Adrenal gland (tissue), 5 donors: Measurements from ENCODE around the gene PNPLA3.

Experiments
- CTCF ChIP-seq, 6 experiments: fragments of 450-650 bp in 4 of 6; fragments of 200-600 bp in 2 of 6; sonication (generic) in 1 of 6; IDR thresholded peaks; 1 replicate in 5 of 6; 2 replicates in 1 of 6; pipeline versions ENCODE4 v1.5.1 to v1.8.0; 2016 to 2021; ENCODE audit warnings: antibody characterized with exemption in 6 of 6, mild to moderate bottlenecking in 2 of 6, moderate library complexity in 1 of 6
- POLR2A ChIP-seq, 2 donors: fragments of 450-650 bp; IDR thresholded peaks; one replicate each; pipeline ENCODE4 v1.6.1; 2017; ENCODE audit warnings: antibody characterized with exemption in 2 of 2, mild to moderate bottlenecking in 2 of 2, moderate library complexity in 1 of 2
- donor health status: DM: no; HTN: no; CAD: no.

GRCh38 chr22:43900206-43900605 is 23.4 kb upstream of the PNPLA3 start:
- TF ChIP-seq CTCF (IDR thresholded peaks at IDR 0.05) (no peak), POLR2A (IDR thresholded peaks at IDR 0.05) (no peak)
